Ovary (tissue), 3 donors: ENCODE results near the gene SDC4.

Experiments used
- EP300 ChIP-seq: sonication (generic); formaldehyde crosslinking; IDR thresholded peaks from one replicate; pipeline ENCODE4 v1.6.1; 2017; ENCODE audit warnings: antibody characterized with exemption
- POLR2A ChIP-seq: fragments of 450-650 bp; IDR thresholded peaks from one replicate; pipeline ENCODE4 v1.6.1; 2017; ENCODE audit warnings: antibody characterized with exemption, mild to moderate bottlenecking, moderate library complexity
- TF ChIP-seq, protein P1 (sequence below), 3 donors: fragments of 450-650 bp in 2 of 3; fragments of 200-600 bp in 1 of 3; IDR thresholded peaks; one replicate each; pipeline versions ENCODE4 v1.5.1 to v1.8.0; 2016 to 2022; ENCODE audit warnings: antibody characterized with exemption in 3 of 3, mild to moderate bottlenecking in 1 of 3
- donor health status: DM: no; HTN: no; CAD: no.

DNA sequence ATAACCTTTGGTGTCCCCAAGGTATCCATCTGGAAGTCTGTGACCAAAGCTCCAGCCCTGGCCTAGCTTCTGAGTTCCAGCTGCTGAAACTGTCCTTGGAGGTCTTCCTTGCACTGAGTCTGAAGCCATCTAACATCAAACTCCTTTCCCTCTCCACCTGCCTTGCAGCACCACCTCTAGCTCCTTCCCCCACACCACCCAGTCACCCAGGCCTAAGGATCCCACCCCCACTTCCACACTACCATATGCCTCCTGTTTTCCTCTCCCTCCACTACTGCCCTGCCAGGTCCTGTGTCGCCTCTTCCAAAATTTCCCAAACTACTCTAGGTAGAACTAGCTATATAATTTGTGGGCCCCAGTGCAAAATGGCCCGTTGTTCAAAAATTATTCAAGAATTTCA is 29.3 kb downstream of the SDC4 start:
- TF ChIP-seq POLR2A (no peak), EP300 (no peak)
- TF ChIP-seq, protein P1, sequence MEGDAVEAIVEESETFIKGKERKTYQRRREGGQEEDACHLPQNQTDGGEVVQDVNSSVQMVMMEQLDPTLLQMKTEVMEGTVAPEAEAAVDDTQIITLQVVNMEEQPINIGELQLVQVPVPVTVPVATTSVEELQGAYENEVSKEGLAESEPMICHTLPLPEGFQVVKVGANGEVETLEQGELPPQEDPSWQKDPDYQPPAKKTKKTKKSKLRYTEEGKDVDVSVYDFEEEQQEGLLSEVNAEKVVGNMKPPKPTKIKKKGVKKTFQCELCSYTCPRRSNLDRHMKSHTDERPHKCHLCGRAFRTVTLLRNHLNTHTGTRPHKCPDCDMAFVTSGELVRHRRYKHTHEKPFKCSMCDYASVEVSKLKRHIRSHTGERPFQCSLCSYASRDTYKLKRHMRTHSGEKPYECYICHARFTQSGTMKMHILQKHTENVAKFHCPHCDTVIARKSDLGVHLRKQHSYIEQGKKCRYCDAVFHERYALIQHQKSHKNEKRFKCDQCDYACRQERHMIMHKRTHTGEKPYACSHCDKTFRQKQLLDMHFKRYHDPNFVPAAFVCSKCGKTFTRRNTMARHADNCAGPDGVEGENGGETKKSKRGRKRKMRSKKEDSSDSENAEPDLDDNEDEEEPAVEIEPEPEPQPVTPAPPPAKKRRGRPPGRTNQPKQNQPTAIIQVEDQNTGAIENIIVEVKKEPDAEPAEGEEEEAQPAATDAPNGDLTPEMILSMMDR (IDR thresholded peaks at IDR 0.05), result no peak
